ENCODE results near the gene RAET1L. TPM values are rescaled to one million over a fixed set of nuclear protein-coding genes. Genes with fewer than 3 reads are reported as not detected.

Gene RAET1L
- total RNA-seq (2012; rRNA removed) (not detected in 2 replicates), polyA plus RNA-seq (2012; rRNA removed) (not detected in 2 replicates), Bru-seq, nascent RNA (not detected), BruChase-seq, experiment 1, labeled RNA remaining after a 6-hour chase (not detected), BruChase-seq, experiment 2, labeled RNA remaining after a 2-hour chase (not detected)
- not detected in 2 replicates for polyA plus RNA-seq (2012; cell fraction: cytosol; rRNA removed)
- polyA plus RNA-seq (2012; cell fraction: nucleus; rRNA removed; ENCODE audit: low replicate concordance): not detected in 2 replicates
- long read RNA-seq: 0 reads

GRCh38 chr6:150025201-150025917 lies at the start of gene RAET1L:
TSS of gene RAET1L (minus strand) at chr6:150025532. CDS start at chr6:150025471, 61 bp downstream.
- Histone ChIP-seq H2BK15ac (ENCODE audit: low read depth, low read length) (no peak within 1 kb of the TSS), H3K4me3 (ENCODE audit: insufficient read depth, low read depth, low read length) (peak within 1 kb of the TSS; percentile 15; the same call in 1 of the 2 replicates), H3K27ac (ENCODE audit: insufficient read depth, low read length) (no peak within 1 kb of the TSS), H3K18ac (ENCODE audit: low read depth, low read length) (no peak within 1 kb of the TSS), H2AK5ac (ENCODE audit: low read depth, low read length) (no peak within 1 kb of the TSS), H3K14ac (replicated peaks; ENCODE audit: low read depth, low read length) (no peak within 1 kb of the TSS), H3K4me1 (ENCODE audit: control insufficient read depth, insufficient read depth, low read length) (peaks cover 3% of the 10 kb centered on the region; the same call in 1 of the 2 replicates), H4K20me1 (ENCODE audit: insufficient read depth, low read length) (no peaks in the 10 kb centered on the region), H3K23ac (ENCODE audit: low read depth, low read length) (no peak within 1 kb of the TSS), H3K9me1 (ENCODE audit: insufficient read depth, low read length) (no peaks in the 10 kb centered on the region), H3K9ac (ENCODE audit: low read depth, low read length) (no peak within 1 kb of the TSS), H2AFZ (replicated peaks; ENCODE audit: low read length, poor library complexity) (peak within 1 kb of the TSS; percentile 60), H3K56ac (ENCODE audit: extremely low read depth, insufficient read depth, low read length) (no peak within 1 kb of the TSS), H3K79me1 (ENCODE audit: low read depth in 1 of 2, low read length in 2 of 2) (no peaks in the 10 kb centered on the region), H3K9me3 (ENCODE audit: control insufficient read depth, insufficient read depth, low read length) (no peaks in the 10 kb centered on the region), H4K5ac (ENCODE audit: low read depth, low read length) (no peak within 1 kb of the TSS), H3K36me3 (ENCODE audit: control insufficient read depth, insufficient read depth, low read length) (no peaks in the 10 kb centered on the region), H4K91ac (ENCODE audit: insufficient read depth, low read depth, low read length) (no peak within 1 kb of the TSS), H3K4me2 (ENCODE audit: low read depth, low read length) (peak within 1 kb of the TSS; percentile 89), H2BK120ac (ENCODE audit: low read depth, low read length) (no peak within 1 kb of the TSS), H4K8ac (ENCODE audit: low read depth in 2 of 2, low read length in 2 of 2) (no peak within 1 kb of the TSS), H3K27me3 (ENCODE audit: control insufficient read depth, insufficient read depth, low read length) (peaks cover 68% of the 10 kb centered on the region), H2BK20ac (ENCODE audit: low read depth, low read length) (no peak within 1 kb of the TSS), H3K4ac (ENCODE audit: low read depth, low read length) (no peak within 1 kb of the TSS), H2BK5ac (ENCODE audit: low read depth, low read length, poor library complexity, severe bottlenecking) (no peak within 1 kb of the TSS), H2AK9ac (replicated peaks; ENCODE audit: low read depth, low read length, poor library complexity) (peak within 1 kb of the TSS; percentile 68)
- intact Hi-C loops (cut with micrococcal nuclease) (no loop called here), dilution Hi-C loops (cut with HindIII; ENCODE audit: low sequenced_read_pairs, unreplicated experiment) (no loop called here), in situ Hi-C loops (cut with MboI; ENCODE audit: low sequenced_read_pairs) (no loop called here)
- BruUV-seq (replicated peaks): no TSS peak
- WGBS, 2 experiments (ENCODE audit: extremely low coverage in 2 of 2, insufficient read length in 1 of 2): 8% methylated on average over 10 of the region's 36 CpGs; no CpG with 5 or more reads in 1 of the 2 experiments
- CTCF ChIA-PET: interaction anchor here (0.8 kb wide), 1 partner anchor 9 kb away, joined by 3 read pairs; no protein-coding TSS in a partner anchor
- TF ChIP-seq BHLHE40 (IDR thresholded peaks at IDR 0.05; ENCODE audit: low read depth, low read length) (no peak), FOS (IDR thresholded peaks at IDR 0.05; ENCODE audit: low read depth, low read length) (0 out of 2 replicates have a peak, but pooled peaks have one; percentile 9), MAFK (IDR thresholded peaks at IDR 0.05; ENCODE audit: low read depth, low read length) (no peak), CHD1 (IDR thresholded peaks at IDR 0.05; ENCODE audit: low read depth, low read length) (no peak), SMC3 (IDR thresholded peaks at IDR 0.05; ENCODE audit: low read depth, low read length) (no peak), ELK1 (IDR thresholded peaks at IDR 0.05; ENCODE audit: borderline replicate concordance, low read depth, low read length) (no peak)
- ATAC-seq (ENCODE audit: low read depth): peak; percentile 78
- peak; percentile 45 for DNase-seq
- POLR2A ChIA-PET (ENCODE audit: unreplicated experiment): no interaction called here

All from IMR-90 (cell line).